Lower leg skin (tissue), 3 donors: ENCODE data around the gene KTN1.

Source experiments
- CTCF ChIP-seq, 3 donors: fragments of 450-650 bp; IDR thresholded peaks; one replicate each; pipeline ENCODE4 v1.5.1; 2016; ENCODE audit warnings: antibody characterized with exemption in 3 of 3, mild to moderate bottlenecking in 3 of 3, moderate library complexity in 2 of 3
- POLR2A ChIP-seq, 2 donors: fragments of 450-650 bp; IDR thresholded peaks; one replicate each; pipeline ENCODE4 v1.6.1; 2016 to 2017; ENCODE audit warnings: antibody characterized with exemption in 2 of 2, mild to moderate bottlenecking in 1 of 2, moderate library complexity in 1 of 2

DNA sequence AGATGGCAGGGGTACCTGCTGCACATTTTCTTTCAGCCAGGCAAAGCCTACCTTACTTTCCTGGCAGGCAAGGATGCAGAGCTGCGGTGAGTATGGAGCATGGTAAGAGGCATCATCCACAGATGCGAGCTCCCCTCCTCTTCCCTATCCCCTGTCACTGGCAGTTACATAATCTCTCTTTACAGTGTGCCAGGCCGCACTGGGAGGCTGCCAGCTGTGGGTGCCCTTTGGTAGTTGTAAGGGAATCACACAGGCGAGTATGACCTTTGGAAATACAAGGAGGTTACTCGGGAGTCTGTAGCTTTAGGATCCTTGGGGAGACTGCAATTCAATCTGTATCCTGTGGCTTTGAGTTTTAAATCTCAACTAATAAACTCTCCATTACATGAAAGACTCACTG lies 132.5 kb downstream of the KTN1 start:
- TF ChIP-seq CTCF (IDR thresholded peaks at IDR 0.05) = no peak
- TF ChIP-seq POLR2A (IDR thresholded peaks at IDR 0.05) = no peak
